ENCODE data around the gene MSL3B.

MSL3B gene

GRCh38 chr2:233851169-233851568 is 17.0 kb downstream of the MSL3B start:
- no peak for TF ChIP-seq CTCF (IDR thresholded peaks at IDR 0.05; ENCODE audit: low read depth, low read length)
- no peak overlapping the region for H3K27ac ChIP-seq
- peaks cover 80% of the 10 kb centered on the region for H3K36me3 ChIP-seq
- no peaks in the 10 kb centered on the region for H3K9me3 ChIP-seq (ENCODE audit: severe bottlenecking)
- H3K4me3 ChIP-seq (ENCODE audit: low read depth, low read length): no peak overlapping the region
- no peaks in the 10 kb centered on the region for H3K27me3 ChIP-seq (ENCODE audit: insufficient read depth, low read depth, severe bottlenecking)
- no peak for DNase-seq

- no peak for TF ChIP-seq CTCF (IDR thresholded peaks at IDR 0.05; ENCODE audit: low read depth, low read length)
- Histone ChIP-seq H3K4me3 (ENCODE audit: low read depth, low read length) (no peak overlapping the region), H3K36me3 (peaks cover 84% of the 10 kb centered on the region), H3K27me3 (ENCODE audit: insufficient read depth, low read depth, severe bottlenecking) (no peaks in the 10 kb centered on the region), H3K9me3 (ENCODE audit: severe bottlenecking) (no peaks in the 10 kb centered on the region), H3K27ac (no peak overlapping the region)
- DNase-seq: no peak
Measured at GRCh38 chr2:233850745-233851144, 17.4 kb downstream of the MSL3B start.

- Histone ChIP-seq H3K36me3 (peaks cover 94% of the 10 kb centered on the region), H3K27me3 (ENCODE audit: insufficient read depth, low read depth, severe bottlenecking) (no peaks in the 10 kb centered on the region), H3K27ac (no peak overlapping the region), H3K9me3 (ENCODE audit: severe bottlenecking) (no peaks in the 10 kb centered on the region), H3K4me3 (ENCODE audit: low read depth, low read length) (no peak overlapping the region)
- DNase-seq: no peak
- TF ChIP-seq CTCF (IDR thresholded peaks at IDR 0.05; ENCODE audit: low read depth, low read length): no peak
Measured at GRCh38 chr2:233849607-233850271, 18.4 kb downstream of the MSL3B start.

GRCh38 chr2:233848276-233848675 is 19.9 kb downstream of the MSL3B start:
- Histone ChIP-seq H3K27me3 (ENCODE audit: insufficient read depth, low read depth, severe bottlenecking) (no peaks in the 10 kb centered on the region), H3K9me3 (ENCODE audit: severe bottlenecking) (no peaks in the 10 kb centered on the region), H3K36me3 (peaks cover 100% of the 10 kb centered on the region), H3K4me3 (ENCODE audit: low read depth, low read length) (no peak overlapping the region), H3K27ac (no peak overlapping the region)
- DNase-seq: no peak
- no peak for TF ChIP-seq CTCF (IDR thresholded peaks at IDR 0.05; ENCODE audit: low read depth, low read length)

- Histone ChIP-seq H3K36me3 (peaks cover 99% of the 10 kb centered on the region), H3K27me3 (ENCODE audit: insufficient read depth, low read depth, severe bottlenecking) (no peaks in the 10 kb centered on the region), H3K27ac (no peak overlapping the region), H3K4me3 (ENCODE audit: low read depth, low read length) (no peak overlapping the region), H3K9me3 (ENCODE audit: severe bottlenecking) (no peaks in the 10 kb centered on the region)
- no peak for DNase-seq
- no peak for TF ChIP-seq CTCF (IDR thresholded peaks at IDR 0.05; ENCODE audit: low read depth, low read length)
Measured at GRCh38 chr2:233847248-233847898, 20.8 kb downstream of the MSL3B start.
